Fibroblast of skin of scalp (primary cell): ENCODE measurements around the gene NOBOX.
"Not testable (repeated sequence)": the region's sequence is repeated elsewhere in the genome, so short reads cannot be mapped to it uniquely, and the experiment has no call there.

Experiments used
- DNase-seq: peaks from one replicate; pipeline ENCODE4 v3.0.0-alpha.2; 2013

Gene NOBOX

DNA sequence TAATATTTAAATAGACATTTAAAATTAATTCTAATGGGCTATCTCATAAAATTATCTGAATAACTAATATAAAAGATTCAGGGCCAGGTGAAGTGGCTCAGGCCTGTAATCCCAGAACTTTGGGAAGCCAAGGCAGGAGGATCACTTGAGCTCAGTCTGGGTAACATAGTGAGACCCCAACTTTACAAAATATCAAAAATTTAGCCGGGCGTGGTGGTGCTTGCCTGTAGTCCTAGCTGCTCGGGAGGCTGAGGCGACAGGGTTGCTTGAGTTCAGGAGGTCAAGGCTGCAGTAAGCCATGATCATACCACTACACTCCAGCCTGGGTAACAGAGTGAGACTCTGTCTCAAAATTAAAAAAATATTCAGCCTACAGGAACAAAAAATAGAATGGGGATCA, 12.5 kb downstream of the NOBOX start:
- no peak for DNase-seq

DNA sequence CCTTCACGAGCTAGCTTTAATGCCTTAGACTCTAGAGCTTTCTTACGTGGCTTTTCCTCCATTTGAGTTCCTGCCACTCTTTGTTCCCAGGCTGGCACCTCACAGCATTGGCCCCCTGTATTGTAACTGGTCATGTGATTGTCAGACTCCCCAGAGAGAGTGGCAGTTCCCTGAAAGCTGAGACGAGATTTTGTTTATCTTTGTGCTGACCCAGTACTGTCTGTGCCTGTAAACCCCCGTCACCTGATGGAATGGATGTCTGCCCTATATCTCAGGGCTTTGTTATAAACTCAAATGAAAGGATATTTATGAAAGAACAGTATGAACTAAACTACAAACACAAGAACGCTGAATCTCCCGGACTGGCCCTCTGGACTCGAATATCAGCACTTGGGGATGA, 13.0 kb downstream of the NOBOX start:
- DNase-seq = no peak

DNA sequence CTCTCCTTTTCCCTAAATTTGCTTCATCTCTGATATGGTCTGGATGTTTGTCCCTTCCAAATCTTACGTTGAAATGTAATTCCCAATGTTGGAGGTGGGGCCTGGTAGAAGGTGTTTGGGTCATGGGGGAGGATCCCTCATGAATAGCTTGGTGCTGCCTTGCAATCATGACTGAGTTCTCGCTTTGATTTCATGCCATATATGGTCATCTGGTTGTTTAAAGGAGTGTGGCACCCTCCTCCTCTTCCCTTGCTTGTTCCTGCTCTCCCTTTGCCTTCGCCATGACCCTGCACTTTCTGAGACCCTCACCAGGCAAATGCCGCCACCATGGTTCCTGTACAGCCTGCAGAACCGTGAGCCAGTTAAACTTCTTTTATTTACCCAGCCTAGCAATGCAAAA, 14.5 kb downstream of the NOBOX start:
- DNase-seq = peak; percentile 26

DNA sequence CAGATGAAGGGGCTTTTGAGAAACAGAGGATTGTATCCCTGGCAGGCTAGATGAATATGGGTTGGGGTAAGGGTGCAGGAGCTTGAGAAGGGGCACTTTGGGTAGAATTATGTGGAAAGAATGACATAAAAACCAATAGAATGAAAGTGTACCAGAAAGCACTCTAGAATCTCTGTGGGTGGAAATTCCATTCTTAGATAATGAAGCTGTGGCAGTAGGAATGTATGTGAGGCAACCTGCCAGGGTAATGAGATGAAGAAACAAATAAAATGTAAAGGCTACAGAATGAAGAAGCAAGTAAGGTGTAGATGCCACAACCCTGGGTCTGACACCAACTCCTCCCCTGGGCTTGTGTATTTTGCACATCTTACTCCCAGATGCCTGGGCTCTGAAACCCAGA, 16.8 kb downstream of the NOBOX start:
- DNase-seq = peak; percentile 80

DNA sequence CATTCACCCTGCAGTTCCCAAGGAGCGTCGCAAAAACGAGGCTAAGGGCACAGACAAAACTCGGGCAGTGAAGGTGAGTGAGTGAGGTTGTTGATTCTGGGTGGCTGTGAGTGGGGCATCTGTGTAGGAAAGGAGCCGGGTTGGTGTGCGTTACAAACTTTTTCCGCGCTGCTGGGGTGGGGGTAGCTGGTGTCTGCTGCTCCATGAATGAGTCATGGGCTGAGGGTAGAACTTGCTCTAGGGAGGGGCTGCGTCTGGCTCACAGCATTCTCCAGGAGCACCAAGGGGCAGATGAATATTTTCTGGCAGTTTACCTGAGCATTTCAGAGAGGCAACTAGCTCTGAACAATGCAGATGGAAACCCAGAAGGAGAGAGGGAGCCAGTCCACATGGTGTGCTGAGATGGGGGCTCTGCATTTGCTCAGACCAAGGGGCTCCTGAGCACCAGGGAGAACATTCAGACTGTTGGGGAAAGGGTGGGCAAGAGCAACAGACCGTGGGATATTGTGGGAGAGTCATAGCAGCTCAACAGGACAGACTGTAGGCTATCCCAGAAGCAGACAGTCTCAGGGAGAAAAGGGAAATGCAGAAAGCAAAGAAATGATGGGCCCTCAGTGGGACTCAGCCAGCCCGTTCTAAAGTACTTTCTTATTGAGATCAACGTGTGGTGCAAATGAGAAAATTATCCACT, 18.8 kb downstream of the NOBOX start:
- peak; percentile 58 for DNase-seq

DNA sequence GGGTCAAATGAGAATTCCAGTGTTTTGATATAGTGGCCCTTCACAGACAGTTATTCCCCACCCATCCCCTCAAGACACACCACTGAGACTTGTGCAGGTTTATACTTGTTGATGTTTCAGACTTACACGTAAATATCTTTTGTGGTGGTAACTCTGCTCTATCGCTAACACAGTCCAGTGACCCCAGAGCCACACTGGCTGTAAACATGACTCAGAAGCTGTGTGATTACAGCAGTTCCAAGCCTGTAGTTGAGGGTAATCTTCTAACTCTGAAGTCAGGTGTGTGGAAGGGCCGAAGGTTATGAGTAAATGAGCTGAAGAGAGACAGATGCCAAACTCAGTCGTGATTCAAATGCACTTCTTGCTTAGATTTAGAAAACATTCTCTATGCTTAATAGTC, 19.4 kb downstream of the NOBOX start:
- DNase-seq = no peak

DNA sequence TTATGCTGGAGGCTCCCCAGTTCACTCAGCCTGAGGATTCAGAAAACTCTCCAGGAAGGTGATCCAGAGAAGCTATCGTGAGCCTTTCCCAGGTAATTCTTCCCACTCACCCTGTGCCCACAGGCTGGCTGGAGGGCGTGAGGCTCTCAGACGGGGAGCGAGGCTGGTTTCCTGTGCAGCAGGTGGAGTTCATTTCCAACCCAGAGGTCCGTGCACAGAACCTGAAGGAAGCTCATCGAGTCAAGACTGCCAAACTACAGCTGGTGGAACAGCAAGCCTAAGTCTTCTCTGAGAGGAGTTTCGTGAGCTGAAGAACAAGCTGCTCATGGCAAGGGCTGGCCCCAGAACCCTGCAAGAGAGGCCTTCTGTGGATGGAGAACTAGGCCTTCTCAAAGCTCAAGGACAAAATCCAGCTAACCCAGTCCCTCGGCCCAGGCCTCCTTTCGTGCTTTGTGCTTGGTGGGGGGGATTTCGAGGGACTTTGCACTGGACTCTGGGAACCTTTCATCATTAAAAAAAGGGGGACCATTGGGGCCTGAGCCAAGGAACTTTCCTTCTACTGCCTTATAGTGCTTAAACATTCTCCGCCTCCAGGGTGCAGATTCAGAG, 23.6 kb downstream of the NOBOX start:
- DNase-seq = no peak

DNA sequence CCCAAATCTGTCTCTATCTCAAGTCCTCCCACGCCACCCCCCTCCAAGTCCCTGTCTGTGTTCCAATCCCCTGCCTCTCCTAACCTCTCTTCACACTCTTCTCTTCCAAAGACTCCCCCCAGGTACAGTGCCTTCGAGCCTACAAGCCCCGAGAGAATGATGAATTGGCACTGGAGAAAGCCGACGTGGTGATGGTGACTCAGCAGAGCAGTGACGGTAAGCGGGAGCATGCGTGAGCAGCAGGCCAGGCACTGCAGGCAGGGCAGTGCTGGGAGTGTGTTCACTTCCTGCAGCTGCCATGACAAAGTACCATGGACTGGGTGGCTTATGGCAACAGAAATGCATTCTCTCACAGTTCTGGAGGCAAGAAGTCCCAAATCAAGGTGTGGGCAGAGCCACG, 24.8 kb downstream of the NOBOX start:
- DNase-seq = no peak

DNA sequence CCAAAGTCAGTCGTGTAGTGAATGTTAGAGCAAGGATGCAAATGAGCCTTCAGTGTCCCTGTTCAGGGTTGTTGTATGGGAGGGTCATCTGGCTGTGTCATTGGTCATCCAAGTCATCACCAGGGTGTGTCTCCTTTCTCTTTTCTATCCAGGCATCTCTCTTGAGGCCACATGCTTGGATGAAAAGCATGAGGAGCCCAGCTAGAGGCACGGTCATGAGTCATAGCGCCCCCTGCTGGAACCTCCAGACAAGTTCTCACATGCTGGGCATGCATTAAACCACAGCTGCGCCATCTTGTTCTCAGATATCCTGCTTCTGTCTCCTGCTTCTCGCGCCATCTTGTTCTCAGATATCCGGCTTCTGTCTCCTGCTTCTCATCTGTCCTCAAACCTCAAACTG, 34.3 kb downstream of the NOBOX start:
- DNase-seq = not testable (repeated sequence)

DNA sequence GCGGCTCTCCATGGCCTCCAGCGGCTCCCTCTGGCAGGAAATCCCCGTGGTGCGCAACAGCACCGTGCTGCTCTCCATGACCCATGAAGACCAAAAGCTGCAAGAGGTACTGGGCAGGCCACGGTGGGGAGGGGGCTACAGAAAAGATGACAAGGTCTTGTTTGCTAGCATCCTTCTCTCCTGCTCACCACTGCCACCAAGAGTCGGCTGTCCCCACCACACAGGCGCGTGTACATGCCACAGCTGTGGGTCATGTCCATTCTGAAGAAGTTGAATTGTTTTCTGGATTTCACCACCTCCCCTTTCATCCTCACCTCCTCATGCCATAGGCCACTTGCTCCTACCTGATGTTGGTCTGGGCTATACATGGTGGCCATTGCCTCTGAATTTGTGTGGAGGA, 36.2 kb downstream of the NOBOX start:
- not testable (repeated sequence) for DNase-seq

DNA sequence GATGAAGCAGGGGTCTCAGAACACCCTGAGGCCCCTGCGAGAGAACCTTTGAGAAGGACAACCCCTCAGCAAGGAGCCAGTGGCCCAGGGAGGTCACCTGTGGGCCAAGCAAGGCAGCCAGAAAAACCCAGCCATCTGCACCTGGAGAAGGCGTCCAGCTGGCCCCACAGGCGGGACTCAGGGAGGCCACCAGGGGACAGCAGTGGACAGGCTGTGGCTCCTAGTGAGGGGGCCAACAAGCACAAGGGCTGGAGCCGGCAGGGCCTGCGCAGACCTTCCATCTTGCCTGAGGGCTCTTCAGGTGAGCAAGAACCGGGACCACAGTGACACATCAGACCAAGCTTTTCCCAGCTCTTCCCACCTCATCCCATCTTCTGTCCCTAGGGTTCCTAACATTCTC, 38.0 kb downstream of the NOBOX start:
- not testable (repeated sequence) for DNase-seq

DNA sequence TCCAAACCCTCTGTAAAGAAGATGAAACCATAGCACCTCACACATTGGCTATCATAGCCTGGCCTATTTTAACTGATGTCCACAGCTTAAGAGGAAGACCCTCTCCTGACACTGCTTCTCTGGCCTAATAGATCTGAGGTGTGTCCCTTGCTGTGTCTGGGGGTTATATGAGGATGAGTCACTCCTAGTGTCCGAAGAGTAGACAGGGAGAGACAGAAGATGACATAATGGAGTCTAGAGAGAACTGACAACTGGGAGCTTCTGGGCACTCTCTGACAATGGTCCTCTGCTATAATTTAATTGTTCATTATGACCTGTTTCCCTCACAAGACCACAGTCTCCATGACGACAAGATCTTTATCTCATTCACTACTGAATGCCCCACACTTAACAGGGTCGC, 41.4 kb downstream of the NOBOX start:
- DNase-seq = not testable (repeated sequence)

DNA sequence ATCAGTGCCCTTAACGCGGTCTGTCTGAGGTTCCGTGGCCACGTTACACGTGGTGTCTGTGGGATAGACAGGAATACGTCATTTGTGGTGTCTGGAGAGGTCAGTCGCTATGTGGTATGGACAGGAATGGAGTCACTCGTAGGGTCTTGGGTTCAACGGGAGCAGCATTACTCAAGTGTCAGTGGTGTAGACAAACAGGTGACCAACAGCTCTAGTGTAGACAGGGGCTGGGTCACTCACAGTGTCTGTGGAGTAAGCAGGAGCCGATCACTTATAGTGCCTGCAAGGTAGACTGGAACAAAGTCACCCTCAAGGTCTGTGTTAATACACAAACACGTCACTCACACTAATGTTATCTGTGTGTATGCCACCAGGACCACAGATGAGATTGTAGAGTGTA, 46.6 kb downstream of the NOBOX start:
- not testable (repeated sequence) for DNase-seq

DNA sequence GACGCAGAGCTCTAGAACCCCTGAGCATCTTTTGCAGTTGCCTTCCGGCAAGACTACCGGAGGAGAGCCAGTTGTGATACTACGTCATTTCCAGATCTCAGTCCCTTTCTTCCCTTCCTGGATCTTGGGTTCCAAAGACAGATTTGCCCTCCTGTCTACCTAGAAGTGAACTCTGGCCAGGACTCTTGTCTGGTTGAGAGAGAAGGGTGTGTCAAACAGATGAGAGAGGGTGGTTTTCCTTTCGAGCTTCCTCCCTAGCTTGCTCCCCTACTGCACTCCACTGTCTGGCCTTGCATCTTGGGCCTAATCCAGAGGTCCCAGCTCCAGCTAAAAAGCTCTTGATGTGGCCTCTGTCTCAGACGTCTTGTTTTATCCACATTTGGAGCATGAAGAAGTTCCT, 47.3 kb downstream of the NOBOX start:
- DNase-seq = not testable (repeated sequence)

DNA sequence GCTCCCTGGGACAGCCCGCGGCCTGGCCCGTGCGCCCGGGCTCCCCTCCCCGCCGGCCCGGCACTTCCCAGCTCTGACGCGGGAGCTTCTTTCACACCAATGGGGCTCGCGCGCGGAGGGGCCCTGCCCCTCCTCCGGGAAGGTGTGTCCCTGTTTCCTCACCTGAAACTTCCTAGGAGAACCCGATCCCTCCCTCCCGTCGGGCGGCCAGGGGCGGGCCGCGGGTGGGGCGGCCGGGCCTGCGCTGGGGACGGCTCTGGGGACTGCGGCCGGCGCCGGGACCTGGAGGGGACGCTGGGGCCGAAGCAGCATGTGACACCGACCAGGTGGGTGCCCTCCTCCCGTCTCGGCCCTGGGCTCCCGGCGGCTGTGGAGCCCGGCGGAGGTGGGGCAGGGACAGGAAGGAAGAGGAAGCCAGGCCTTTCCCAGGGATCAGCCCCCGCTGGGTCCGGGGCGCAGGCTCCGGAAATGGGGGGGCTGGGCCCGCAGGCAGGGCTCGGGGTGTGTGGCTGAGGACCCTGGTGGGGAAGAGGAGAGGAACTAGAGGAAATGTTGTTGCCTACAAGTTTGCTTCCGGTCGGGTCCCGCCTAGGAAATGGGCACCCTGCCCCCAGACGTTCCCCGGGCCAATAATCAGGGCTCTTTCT, 48.2 kb downstream of the NOBOX start, which contains the start of gene ARHGEF5:
Gene ARHGEF5 (plus strand): TSS at position 227 of the 647 bp plus-strand sequence. CDS start 7,268 bp downstream, outside the sequence.
- DNase-seq = not testable (repeated sequence)

DNA sequence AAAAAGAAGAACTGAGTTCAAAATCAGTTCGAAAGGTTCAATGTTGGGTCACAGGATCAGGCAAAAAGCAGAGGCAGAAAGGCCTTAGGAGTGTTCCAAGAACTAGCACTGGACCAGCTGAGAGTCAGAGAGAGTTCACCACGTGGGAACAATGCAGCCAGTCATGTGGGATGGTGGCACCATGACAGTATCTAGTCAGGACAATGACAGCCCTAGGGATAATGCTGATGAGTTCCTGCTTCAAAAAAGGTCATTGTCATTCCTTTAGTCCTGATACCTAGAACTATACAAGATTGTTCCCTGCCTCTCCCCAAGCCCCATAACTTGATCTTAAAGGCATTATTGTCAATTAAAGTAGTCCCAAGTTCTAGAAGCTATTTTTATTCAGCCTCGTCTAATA, 51.8 kb downstream of the NOBOX start:
- DNase-seq = not testable (repeated sequence)

DNA sequence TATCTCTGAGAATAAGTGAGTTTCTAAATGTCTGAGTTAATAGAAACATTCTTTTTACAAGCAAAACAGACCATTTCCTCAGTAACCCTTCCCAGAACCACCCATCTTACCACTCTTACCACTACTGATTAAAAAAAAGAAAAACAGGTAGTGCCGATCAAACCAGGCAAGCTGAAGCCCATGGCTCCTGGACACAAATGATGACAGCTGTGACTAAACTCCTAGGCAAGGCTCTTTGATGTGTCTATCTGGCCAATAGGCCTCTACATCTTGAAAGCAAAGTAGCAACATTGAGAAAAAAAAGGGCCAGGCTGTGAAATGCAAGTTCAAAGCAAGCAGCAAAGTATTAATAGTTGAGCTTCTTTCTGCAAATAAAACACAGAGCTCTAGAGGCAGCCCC, 54.9 kb downstream of the NOBOX start:
- not testable (repeated sequence) for DNase-seq
